Erythroblast (primary cell): ENCODE data around the gene OLFM3.

Source experiments
- GATA1 ChIP-seq: IDR thresholded peaks from 2 replicates; pipeline ENCODE4 v1.6.1; 2011; ENCODE audit warnings: low read depth, mild to moderate bottlenecking, control low read depth, low read length, moderate library complexity
- POLR2A ChIP-seq: IDR thresholded peaks from 2 replicates; pipeline ENCODE4 v1.6.1; 2011; ENCODE audit warnings: mild to moderate bottlenecking, low read length

- TF ChIP-seq POLR2A (no peak), GATA1 (no peak)
Observed at GRCh38 chr1:101976161-101976560, 20.6 kb downstream of the OLFM3 start.
